Activated T-cell treated with anti-CD3 and anti-CD28 coated beads, Interleukin-2, amount 50 U/mL, for 48 hours (primary cell): ENCODE results near the gene TMEM92.

Experiments used
- DNase-seq, 2 experiments: peaks; one replicate each; pipeline ENCODE4 v3.0.0-alpha.2; 2020

The TMEM92 gene

DNA sequence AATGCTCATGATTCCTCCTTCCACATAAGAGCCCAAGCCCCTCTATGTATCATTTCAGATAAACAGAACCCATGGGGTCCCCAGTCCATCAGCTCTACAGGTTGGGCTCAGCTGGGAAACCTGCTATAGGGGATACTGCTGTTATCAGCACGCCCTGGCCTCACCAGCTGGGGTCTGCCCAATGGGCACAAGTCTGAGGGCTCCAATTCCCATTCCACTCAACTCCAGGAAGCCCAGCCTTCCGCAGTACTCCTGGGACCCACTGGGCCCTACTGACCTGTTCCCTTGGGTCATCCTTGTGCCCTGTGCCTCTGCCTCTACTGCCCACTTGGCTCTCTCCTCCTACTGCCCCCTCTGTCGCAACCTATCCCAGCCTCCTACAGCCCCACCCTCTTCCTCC, 55.5 kb downstream of the TMEM92 start:
- no peak for DNase-seq

GRCh38 chr17:50330151-50330775, 56.0 kb downstream of the TMEM92 start:
- DNase-seq = no peak
